Camera-type eye (tissue), 1 donor: ENCODE data around the gene CMA1. TPM values are rescaled to one million over a fixed set of nuclear protein-coding genes. Genes with fewer than 3 reads are reported as not detected.

Experiments used
- total RNA-seq: library from RNA; depleted of rRNA; stranded (reverse); fragments of >200 nt; gene quantifications from one replicate; pipeline ENCODE4 v1.2.3, GENCODE V29; 2014

CMA1 gene, protein sequence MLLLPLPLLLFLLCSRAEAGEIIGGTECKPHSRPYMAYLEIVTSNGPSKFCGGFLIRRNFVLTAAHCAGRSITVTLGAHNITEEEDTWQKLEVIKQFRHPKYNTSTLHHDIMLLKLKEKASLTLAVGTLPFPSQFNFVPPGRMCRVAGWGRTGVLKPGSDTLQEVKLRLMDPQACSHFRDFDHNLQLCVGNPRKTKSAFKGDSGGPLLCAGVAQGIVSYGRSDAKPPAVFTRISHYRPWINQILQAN
- total RNA-seq, result not detected

GRCh38 chr14:24508155-24508840, at the start of gene CMA1:
Gene CMA1, minus strand, starts transcription at chr14:24508265. Its CDS starts 30 bp downstream, at chr14:24508235.

Other genes starting within 250 kb of the CMA1 start
- gene TGM1, start 245.1 kb downstream of the CMA1 start, total RNA-seq, result 6.2 TPM
- 26.6 TPM for gene RABGGTA, start 236.7 kb downstream of the CMA1 start, total RNA-seq
- gene DHRS1, start 208.5 kb downstream of the CMA1 start, total RNA-seq, result 19.4 TPM
- 21.8 TPM for gene NOP9, start 208.4 kb downstream of the CMA1 start, total RNA-seq
- 17.5 TPM for gene CIDEB, start 200.3 kb downstream of the CMA1 start, total RNA-seq
- 6.9 TPM for gene LTB4R2, start 198.1 kb downstream of the CMA1 start, total RNA-seq
- gene LTB4R, start 196.8 kb downstream of the CMA1 start, total RNA-seq, result 2.7 TPM
- gene ADCY4, start 173.2 kb downstream of the CMA1 start, total RNA-seq, result 13.0 TPM
- 4.4 TPM for gene RIPK3, start 168.3 kb downstream of the CMA1 start, total RNA-seq
- 67.8 TPM for gene NFATC4, start 140.1 kb downstream of the CMA1 start, total RNA-seq
- 47.5 TPM for gene NYNRIN, start 109.3 kb downstream of the CMA1 start, total RNA-seq
- 2.0 TPM for gene CBLN3, start 78.6 kb downstream of the CMA1 start, total RNA-seq
- gene KHNYN, start 78.3 kb downstream of the CMA1 start, total RNA-seq, result 58.6 TPM
- 32.4 TPM for gene SDR39U1, start 65.5 kb downstream of the CMA1 start, total RNA-seq
- 3.1 TPM for gene CTSG, start 68.0 kb upstream of the CMA1 start, total RNA-seq
- not detected for gene GZMH, start 101.4 kb upstream of the CMA1 start, total RNA-seq
- gene GZMB, start 125.9 kb upstream of the CMA1 start, total RNA-seq, result not detected